Activated naive CD4-positive, alpha-beta T cell treated with anti-CD3 and anti-CD28 coated beads, Interleukin-2, amount 50 U/mL, for 72 hours (primary cell): ENCODE results near the gene IARS2. TPM values are rescaled to one million over a fixed set of nuclear protein-coding genes. Genes with fewer than 3 reads are reported as not detected.
A peak's percentile ranks its signal among the peaks of the same experiment; 100 is the strongest.
"Not testable (repeated sequence)": the region's sequence is repeated elsewhere in the genome, so short reads cannot be mapped to it uniquely, and the experiment has no call there.

Experiments used
- ATAC-seq, 2 donors: fragments of 150-1000 bp; cut with Tn5 transposase; 2 replicates each; pipeline ENCODE4 v1.10.0; 2021; ENCODE audit warnings: mild to moderate bottlenecking in 2 of 2, moderate library complexity in 2 of 2
- DNase-seq, 2 donors: peaks; one replicate each; pipeline ENCODE4 v3.0.0; 2021 to 2022; ENCODE audit warnings: low spot score in 2 of 2
- H3K27ac Mint-ChIP-seq, 2 donors: one replicate each; pipeline ENCODE4 v1.8.0; 2022; ENCODE audit warnings: mild to moderate bottlenecking in 2 of 2, mixed read lengths in 2 of 2
- H3K36me3 Mint-ChIP-seq, 2 donors: one replicate each; pipeline ENCODE4 v1.8.0; 2022; ENCODE audit warnings: mixed read lengths in 2 of 2
- H3K9me3 Mint-ChIP-seq, 2 donors: one replicate each; pipeline ENCODE4 v1.8.0; 2022; ENCODE audit warnings: mixed read lengths in 2 of 2
- total RNA-seq, 2 donors: library from RNA; stranded (reverse); gene quantifications; one replicate each; pipeline ENCODE4 v1.2.3, GENCODE V29; 2022

Gene IARS2
- total RNA-seq, 2 donors from 2014 or later: 66.6 to 78.4 TPM

GRCh38 chr1:220144051-220144450 is 50.1 kb downstream of the IARS2 start:
- H3K9me3 Mint-ChIP-seq: no peaks in the 10 kb centered on the region
- no peak for DNase-seq
- H3K36me3 Mint-ChIP-seq: peaks cover 17 to 25% of the 10 kb centered on the region in 2 donors
- H3K27ac Mint-ChIP-seq: no peak overlapping the region
- no peak for ATAC-seq

GRCh38 chr1:220149742-220150141 is 55.8 kb downstream of the IARS2 start:
- no peaks in the 10 kb centered on the region for H3K9me3 Mint-ChIP-seq
- H3K36me3 Mint-ChIP-seq: peaks cover 11 to 13% of the 10 kb centered on the region in 2 donors
- ATAC-seq (no peak), DNase-seq (no peak)
- H3K27ac Mint-ChIP-seq: peak overlapping the region; percentile 25 to 60

GRCh38 chr1:220151454-220151853 is 57.5 kb downstream of the IARS2 start:
- Mint-ChIP-seq H3K27ac (no peak overlapping the region), H3K36me3 (peaks cover 4 to 9% of the 10 kb centered on the region in 2 donors), H3K9me3 (no peaks in the 10 kb centered on the region)
- DNase-seq (no peak), ATAC-seq (no peak)

GRCh38 chr1:220153147-220153546 is 59.2 kb downstream of the IARS2 start:
- Mint-ChIP-seq H3K9me3 (no peaks in the 10 kb centered on the region), H3K27ac (no peak overlapping the region), H3K36me3 (peaks cover 15 to 17% of the 10 kb centered on the region in 2 donors)
- no peak for ATAC-seq
- no peak for DNase-seq

GRCh38 chr1:220156620-220157146 is 62.8 kb downstream of the IARS2 start:
- DNase-seq (no peak), ATAC-seq (peak in 1 of 2 donors; percentile 26)
- no peaks in the 10 kb centered on the region for H3K9me3 Mint-ChIP-seq
- peaks cover 24 to 26% of the 10 kb centered on the region in 2 donors for H3K36me3 Mint-ChIP-seq
- H3K27ac Mint-ChIP-seq: peak overlapping the region in 1 of 2 donors; percentile 39

- Mint-ChIP-seq H3K27ac (peak overlapping the region in 1 of 2 donors; percentile 16), H3K9me3 (no peaks in the 10 kb centered on the region), H3K36me3 (peaks cover 24 to 26% of the 10 kb centered on the region in 2 donors)
- DNase-seq (no peak), ATAC-seq (no peak)
These were observed 63.8 kb downstream of the IARS2 start for GRCh38 chr1:220157738-220158137.

- H3K9me3 Mint-ChIP-seq, DNase-seq, ATAC-seq, H3K27ac Mint-ChIP-seq: not testable (repeated sequence)
- peaks cover 24 to 26% of the 10 kb centered on the region in 2 donors for H3K36me3 Mint-ChIP-seq
These were observed 64.6 kb downstream of the IARS2 start for GRCh38 chr1:220158530-220158929.

- Mint-ChIP-seq H3K9me3 (no peaks in the 10 kb centered on the region), H3K27ac (no peak overlapping the region), H3K36me3 (peaks cover 24 to 26% of the 10 kb centered on the region in 2 donors)
- no peak for DNase-seq
- ATAC-seq: no peak
These were observed 65.1 kb downstream of the IARS2 start for GRCh38 chr1:220159041-220159440.

- peaks cover 24 to 26% of the 10 kb centered on the region in 2 donors for H3K36me3 Mint-ChIP-seq
- no peak overlapping the region for H3K27ac Mint-ChIP-seq
- ATAC-seq: no peak
- DNase-seq: no peak
- no peaks in the 10 kb centered on the region for H3K9me3 Mint-ChIP-seq
These were observed 66.1 kb downstream of the IARS2 start for GRCh38 chr1:220160027-220160426.

- Mint-ChIP-seq H3K36me3 (peaks cover 11 to 15% of the 10 kb centered on the region in 2 donors), H3K27ac (no peak overlapping the region), H3K9me3 (no peaks in the 10 kb centered on the region)
- ATAC-seq (no peak), DNase-seq (no peak)
These were observed 70.2 kb downstream of the IARS2 start for GRCh38 chr1:220164116-220164515.

GRCh38 chr1:220164517-220164916 is 70.6 kb downstream of the IARS2 start:
- ATAC-seq (no peak), DNase-seq (no peak)
- no peak overlapping the region for H3K27ac Mint-ChIP-seq
- H3K36me3 Mint-ChIP-seq: peaks cover 15 to 18% of the 10 kb centered on the region in 2 donors
- H3K9me3 Mint-ChIP-seq: no peaks in the 10 kb centered on the region

GRCh38 chr1:220166853-220167252 is 72.9 kb downstream of the IARS2 start:
- Mint-ChIP-seq H3K27ac (no peak overlapping the region), H3K36me3 (peaks cover 19 to 21% of the 10 kb centered on the region in 2 donors), H3K9me3 (no peaks in the 10 kb centered on the region)
- DNase-seq (no peak), ATAC-seq (no peak)

GRCh38 chr1:220169887-220170286 is 76.0 kb downstream of the IARS2 start:
- ATAC-seq, DNase-seq, H3K27ac Mint-ChIP-seq, H3K9me3 Mint-ChIP-seq: not testable (repeated sequence)
- peaks cover 29 to 34% of the 10 kb centered on the region in 2 donors for H3K36me3 Mint-ChIP-seq

GRCh38 chr1:220170836-220171526 is 77.0 kb downstream of the IARS2 start:
- Mint-ChIP-seq H3K9me3 (no peaks in the 10 kb centered on the region), H3K36me3 (peaks cover 29 to 34% of the 10 kb centered on the region in 2 donors), H3K27ac (no peak overlapping the region)
- no peak for ATAC-seq
- DNase-seq: no peak

GRCh38 chr1:220176540-220176939 is 82.6 kb downstream of the IARS2 start:
- Mint-ChIP-seq H3K9me3 (no peaks in the 10 kb centered on the region), H3K36me3 (peaks cover 40 to 47% of the 10 kb centered on the region in 2 donors), H3K27ac (no peak overlapping the region)
- ATAC-seq (no peak), DNase-seq (no peak)

GRCh38 chr1:220182111-220182510 is 88.2 kb downstream of the IARS2 start:
- peaks cover 13 to 31% of the 10 kb centered on the region in 2 donors for H3K36me3 Mint-ChIP-seq
- ATAC-seq (no peak), DNase-seq (no peak)
- H3K27ac Mint-ChIP-seq: no peak overlapping the region
- H3K9me3 Mint-ChIP-seq: no peaks in the 10 kb centered on the region

- H3K27ac Mint-ChIP-seq: no peak overlapping the region
- ATAC-seq: no peak
- no peaks in the 10 kb centered on the region for H3K9me3 Mint-ChIP-seq
- peaks cover 14 to 26% of the 10 kb centered on the region in 2 donors for H3K36me3 Mint-ChIP-seq
- no peak for DNase-seq
These were observed 88.7 kb downstream of the IARS2 start for GRCh38 chr1:220182656-220183055.

GRCh38 chr1:220184506-220184905 is 90.6 kb downstream of the IARS2 start:
- ATAC-seq (no peak), DNase-seq (no peak)
- peaks cover 8 to 11% of the 10 kb centered on the region in 2 donors for H3K36me3 Mint-ChIP-seq
- H3K27ac Mint-ChIP-seq: peak overlapping the region in 1 of 2 donors; percentile 60
- H3K9me3 Mint-ChIP-seq: no peaks in the 10 kb centered on the region
